Epithelial cell of esophagus (primary cell): ENCODE data around the gene TBC1D16.

Experiments used
- DNase-seq: peaks from one replicate; pipeline ENCODE4 v3.0.0; 2010; ENCODE audit warnings: low read depth
- H3K4me3 ChIP-seq: 2 replicates; pipeline ENCODE4 v1.5.1; 2011; ENCODE audit warnings: mild to moderate bottlenecking, low read length, control low read depth
- CTCF ChIP-seq: IDR thresholded peaks from 2 replicates; pipeline ENCODE4 v1.5.1; 2011; ENCODE audit warnings: low read depth, mild to moderate bottlenecking, low read length, control low read depth, inconsistent platforms; ENCODE audit not compliant: insufficient read depth; ENCODE audit errors: missing control alignments

Gene TBC1D16

GRCh38 chr17:80002690-80003490 lies 32.8 kb downstream of the TBC1D16 start:
- no peak overlapping the region for H3K4me3 ChIP-seq
- TF ChIP-seq CTCF, result no peak
- no peak for DNase-seq

GRCh38 chr17:80002070-80002641 lies 33.5 kb downstream of the TBC1D16 start:
- no peak overlapping the region for H3K4me3 ChIP-seq
- TF ChIP-seq CTCF, result no peak
- DNase-seq, result no peak

GRCh38 chr17:80000981-80001775 lies 34.5 kb downstream of the TBC1D16 start:
- no peak for DNase-seq
- no peak overlapping the region for H3K4me3 ChIP-seq
- TF ChIP-seq CTCF, result no peak

- no peak for TF ChIP-seq CTCF
- H3K4me3 ChIP-seq, result no peak overlapping the region
- DNase-seq, result no peak
Measured at GRCh38 chr17:80000136-80000535, 35.5 kb downstream of the TBC1D16 start.

GRCh38 chr17:79997011-79997660 lies 38.5 kb downstream of the TBC1D16 start:
- no peak overlapping the region for H3K4me3 ChIP-seq
- DNase-seq, result no peak
- TF ChIP-seq CTCF, result no peak

- TF ChIP-seq CTCF, result no peak
- no peak for DNase-seq
- H3K4me3 ChIP-seq, result no peak overlapping the region
Measured at GRCh38 chr17:79996291-79996690, 39.4 kb downstream of the TBC1D16 start.
